ENCODE results near the gene ME3. TPM values are rescaled to one million over a fixed set of nuclear protein-coding genes. Genes with fewer than 3 reads are reported as not detected.

Gene ME3
- total RNA-seq, 1 experiment from 2014 or later: 13.0 TPM

- DNase-seq (ENCODE audit: extremely low read depth, low read depth): no peak
Observed at GRCh38 chr11:86398106-86398505, 274.3 kb downstream of the ME3 start.

GRCh38 chr11:86397351-86397750 lies 275.1 kb downstream of the ME3 start:
- no peak for DNase-seq (ENCODE audit: extremely low read depth, low read depth)

GRCh38 chr11:86396396-86396795 lies 276.0 kb downstream of the ME3 start:
- no peak for DNase-seq (ENCODE audit: extremely low read depth, low read depth)

GRCh38 chr11:86395061-86395551 lies 277.3 kb downstream of the ME3 start:
- no peak for DNase-seq (ENCODE audit: extremely low read depth, low read depth)

Other genes with a start within 250 kb of the ME3 start
- gene PRSS23, start 127.9 kb upstream of the ME3 start, total RNA-seq (2014; rRNA removed; shearing (Covaris generic)): 180 and 185 TPM in 2 replicates

All from NCI-H460 (cell line).